Hematopoietic multipotent progenitor cell treated with erythropoietin and hydrocortisone succinate and interleukin-3 and kit ligand, for 8 days (in vitro differentiated cells): ENCODE results near the gene SYT1.
A peak's percentile ranks its signal among the peaks of the same experiment; 100 is the strongest.
"Not testable (repeated sequence)": the region's sequence is repeated elsewhere in the genome, so short reads cannot be mapped to it uniquely, and the experiment has no call there.

Source experiments
- DNase-seq: peaks from one replicate; pipeline ENCODE4 v3.0.0-alpha.2; 2015

The SYT1 gene

DNA sequence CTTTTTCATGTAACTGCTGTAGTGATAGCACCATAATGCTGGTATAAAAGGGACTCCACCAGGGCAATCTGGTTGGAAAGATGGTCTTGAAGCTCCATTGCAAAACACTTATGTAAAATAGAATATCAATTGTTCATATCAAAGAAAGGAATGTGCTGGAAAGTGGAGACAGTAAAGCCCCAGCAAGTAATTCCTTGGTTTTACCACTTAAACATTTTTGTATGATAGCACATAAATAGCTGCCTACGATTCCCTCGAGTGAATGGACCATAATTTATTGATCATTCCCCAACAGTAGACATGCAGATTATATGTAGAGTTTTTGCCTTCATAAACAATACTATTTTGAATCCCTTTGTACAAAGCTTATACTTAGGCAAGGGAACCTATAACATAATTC, 550.7 kb downstream of the SYT1 start:
- no peak for DNase-seq

DNA sequence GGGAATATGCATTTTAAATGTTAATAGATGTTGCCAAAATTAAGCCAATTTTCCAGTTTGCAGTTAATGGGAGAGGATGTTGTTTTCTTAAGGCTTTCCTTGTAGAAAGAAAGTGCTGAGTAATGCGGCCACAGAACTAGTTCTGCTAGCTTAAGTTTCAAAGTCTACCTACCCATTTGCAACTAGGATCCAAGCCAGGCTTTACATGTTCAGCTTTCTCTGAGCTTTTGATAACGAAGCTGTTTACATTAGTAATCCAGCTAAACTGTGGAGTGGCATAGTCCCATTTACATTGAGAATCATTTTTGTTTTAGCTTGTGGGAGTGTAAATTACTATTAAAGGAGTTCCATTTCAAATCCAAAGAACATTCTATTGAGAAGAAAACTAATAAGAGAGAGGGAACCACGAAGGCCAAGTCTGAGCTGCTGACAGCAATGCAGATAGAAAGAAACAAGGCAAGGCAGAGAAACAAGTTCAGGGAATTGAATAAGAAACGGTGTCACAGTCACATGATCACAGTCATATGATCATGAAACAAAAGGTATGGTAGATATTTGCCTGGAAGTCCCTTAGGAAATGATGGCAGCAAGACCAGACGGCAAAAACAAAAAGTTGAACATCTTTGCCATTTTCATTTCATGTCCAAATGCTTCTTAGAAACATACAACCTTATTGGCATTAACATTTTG, 551.3 kb downstream of the SYT1 start:
- DNase-seq: no peak

DNA sequence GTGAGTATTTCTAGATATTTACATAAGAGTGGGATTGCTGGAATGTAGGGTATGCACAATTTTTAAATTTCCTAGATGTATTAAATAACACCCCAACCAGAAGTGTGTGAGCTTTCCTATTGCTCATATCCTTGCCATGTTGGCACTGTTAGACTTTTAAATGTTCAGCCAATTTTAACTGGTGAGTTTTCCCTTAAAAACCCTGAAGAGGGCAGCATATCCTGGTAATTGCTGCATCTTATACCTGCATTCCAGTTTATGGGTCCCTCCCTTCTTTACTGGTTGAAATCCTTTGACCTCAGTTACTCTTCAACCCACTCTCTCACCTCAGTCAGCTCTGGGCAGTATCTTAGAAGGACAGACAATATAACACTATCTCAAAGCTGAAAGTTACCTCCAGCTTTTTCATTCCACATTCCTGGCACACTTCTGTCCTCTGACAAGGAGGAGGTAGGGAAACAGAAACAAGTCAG, 555.6 kb downstream of the SYT1 start:
- DNase-seq: peak; percentile 13

DNA sequence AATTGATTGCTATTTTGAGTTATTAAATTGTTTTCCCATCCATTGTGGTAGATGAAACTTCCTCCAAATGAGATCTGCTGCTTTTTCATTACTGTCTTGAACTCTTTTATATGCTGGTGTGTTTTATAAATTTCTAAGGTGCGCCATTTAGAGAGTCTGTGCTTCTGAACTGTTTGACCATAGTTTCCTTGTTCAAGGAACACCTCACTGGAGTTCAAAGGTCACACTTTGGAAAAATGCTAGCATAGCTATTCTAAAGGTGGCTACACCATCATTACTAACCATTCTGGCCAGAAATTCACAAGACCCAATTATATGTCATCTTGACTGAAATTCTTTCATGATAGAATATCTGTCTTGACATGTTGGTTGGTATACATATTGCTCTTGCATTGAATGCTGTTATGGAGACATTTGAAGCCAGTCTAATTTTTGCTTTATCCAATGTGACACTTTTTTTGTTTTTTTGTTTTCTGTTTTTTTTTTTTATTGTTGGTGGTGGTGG, 556.7 kb downstream of the SYT1 start:
- no peak for DNase-seq

DNA sequence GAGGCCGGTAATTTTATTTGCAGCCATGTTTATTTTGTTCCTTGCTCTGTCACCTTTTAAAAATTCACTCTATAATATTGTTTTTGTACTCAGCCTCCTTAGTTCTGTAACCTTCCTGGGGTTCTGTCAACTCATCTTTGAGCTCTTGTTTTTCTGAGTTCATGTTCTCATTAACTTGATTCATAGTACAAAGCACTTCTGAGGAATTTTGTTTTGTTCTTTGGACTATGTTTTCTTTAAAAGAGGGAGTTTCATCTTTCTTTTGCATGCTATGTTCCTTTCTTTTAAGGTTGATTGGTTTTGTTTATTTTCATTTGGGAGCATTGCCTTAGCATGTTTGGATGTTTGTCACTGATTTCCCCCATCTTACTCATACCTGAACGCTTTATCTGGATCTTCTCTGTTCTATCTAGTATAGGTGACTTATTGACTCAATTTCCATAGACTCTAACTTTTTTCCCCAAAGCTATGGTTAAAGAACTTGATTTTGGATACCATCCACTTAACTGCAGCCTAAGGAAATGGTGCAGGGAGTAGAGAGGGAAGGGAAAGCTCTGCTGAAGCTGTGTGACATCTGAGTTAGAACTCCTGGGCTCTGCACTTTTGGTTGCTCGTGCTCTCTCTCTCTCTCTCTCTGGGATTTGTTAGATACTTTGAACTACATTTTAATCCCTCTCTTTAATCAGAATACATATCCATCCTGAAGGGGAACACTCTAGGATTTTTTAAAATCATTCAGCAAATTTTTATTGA, 557.7 kb downstream of the SYT1 start:
- no peak for DNase-seq

DNA sequence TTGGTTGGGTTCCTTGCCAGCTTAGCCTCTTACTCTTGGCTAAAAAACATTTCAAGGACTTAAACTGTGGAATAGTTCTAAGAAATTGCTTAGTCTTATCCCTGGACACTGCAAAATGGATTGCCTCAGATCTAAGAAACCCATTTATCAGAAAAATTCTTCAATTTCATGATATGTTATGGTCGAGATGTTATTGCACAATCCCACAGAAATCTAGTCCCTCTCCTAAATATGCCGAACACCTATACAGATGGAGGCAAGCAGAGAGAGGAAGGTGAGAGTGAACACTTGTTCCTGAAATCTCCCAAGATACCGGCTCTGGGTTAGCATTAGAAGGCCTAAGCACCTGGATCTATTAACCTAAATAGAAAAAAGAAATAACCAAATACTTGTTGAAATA, 559.0 kb downstream of the SYT1 start:
- no peak for DNase-seq

DNA sequence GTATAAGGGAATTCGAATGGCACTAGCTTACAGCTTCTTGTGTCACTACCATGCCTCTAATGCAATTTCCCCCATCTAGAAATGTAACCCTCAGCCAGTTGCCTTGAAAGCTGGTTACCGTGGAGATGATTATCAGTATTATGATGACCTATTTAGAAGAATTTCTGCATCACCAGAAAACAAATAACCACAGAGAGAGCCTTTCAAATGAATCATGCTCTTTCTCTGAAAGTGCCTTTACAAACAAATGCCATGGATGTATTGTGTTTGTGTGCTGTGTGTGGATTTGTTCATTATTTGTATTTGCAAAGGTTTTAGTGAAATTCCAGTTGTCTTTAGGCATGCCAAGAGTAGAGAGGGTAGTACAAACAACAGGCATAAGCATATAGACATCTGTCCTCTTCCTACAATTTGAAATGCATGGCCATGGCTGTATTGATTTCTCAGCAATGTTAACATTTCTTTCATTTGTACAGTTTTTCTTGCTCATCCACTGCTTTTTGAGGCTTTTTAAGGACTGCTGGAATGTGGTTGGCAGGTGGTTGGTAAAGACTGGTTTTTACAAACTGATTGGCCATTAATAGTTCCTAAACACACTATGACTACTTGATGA, 559.6 kb downstream of the SYT1 start:
- no peak for DNase-seq

DNA sequence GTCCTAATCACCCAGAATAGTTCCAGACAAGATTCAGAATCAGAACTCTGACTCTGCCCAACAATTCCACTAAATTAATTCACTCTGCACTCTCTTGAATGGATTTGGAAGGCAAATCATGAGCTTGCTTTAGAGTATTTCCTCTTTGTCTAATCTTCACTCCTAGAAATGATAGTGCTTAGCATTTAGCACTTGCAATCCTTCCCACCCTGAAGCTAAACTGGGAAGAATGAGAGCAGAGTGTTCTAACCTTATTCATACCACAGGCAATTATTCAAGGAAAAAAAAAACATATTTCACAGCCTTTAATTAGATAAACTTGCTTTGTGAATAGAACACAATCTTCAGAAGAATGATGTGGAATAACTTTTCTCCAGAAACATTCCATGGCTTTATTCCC, 561.5 kb downstream of the SYT1 start:
- no peak for DNase-seq

DNA sequence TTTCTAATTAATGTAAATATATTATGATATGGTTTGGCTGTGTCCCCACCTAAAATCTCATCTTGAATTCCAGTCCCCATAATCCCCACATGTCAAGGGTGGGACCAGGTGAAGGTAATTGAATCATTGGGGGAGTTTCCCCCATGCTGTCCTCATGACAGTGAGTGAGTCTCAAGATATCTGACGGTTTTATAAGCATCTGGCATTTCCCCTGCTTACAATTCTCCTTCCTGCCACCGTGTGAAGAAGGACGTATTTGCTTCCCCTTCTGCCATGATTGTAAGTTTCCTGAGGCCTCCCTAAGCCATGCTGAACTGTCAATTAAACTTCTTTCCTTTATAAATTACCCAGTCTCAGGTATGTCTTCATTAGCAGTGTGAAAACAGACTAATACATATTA, 562.2 kb downstream of the SYT1 start:
- not testable (repeated sequence) for DNase-seq

DNA sequence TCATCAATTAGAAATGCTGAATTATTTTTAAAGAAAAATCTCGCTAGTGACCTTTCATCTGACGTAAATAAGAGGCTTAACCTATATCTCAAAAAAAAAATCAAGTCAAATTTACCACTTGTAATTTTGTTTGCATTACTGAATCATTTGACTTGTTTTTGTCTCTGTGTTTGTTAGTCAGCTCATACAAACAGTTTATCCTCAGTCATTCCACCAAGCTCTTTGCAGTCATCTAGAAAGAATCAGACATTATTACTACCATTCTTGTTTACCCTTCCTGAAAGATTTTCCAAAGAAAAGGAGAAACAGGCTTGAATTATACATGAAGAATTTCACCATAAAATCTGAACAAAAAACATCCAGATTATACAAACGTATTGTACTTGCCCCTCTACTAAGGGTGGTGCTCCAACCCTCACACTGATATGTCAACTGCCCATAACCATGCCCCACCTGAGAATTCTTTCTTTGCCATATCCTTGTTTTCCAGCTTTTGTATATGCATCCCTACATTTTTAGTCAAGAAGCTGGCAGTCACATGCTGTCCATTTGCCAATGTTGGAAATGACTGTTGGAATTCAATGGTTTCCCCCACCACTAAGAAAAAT, 569.0 kb downstream of the SYT1 start:
- DNase-seq: no peak

DNA sequence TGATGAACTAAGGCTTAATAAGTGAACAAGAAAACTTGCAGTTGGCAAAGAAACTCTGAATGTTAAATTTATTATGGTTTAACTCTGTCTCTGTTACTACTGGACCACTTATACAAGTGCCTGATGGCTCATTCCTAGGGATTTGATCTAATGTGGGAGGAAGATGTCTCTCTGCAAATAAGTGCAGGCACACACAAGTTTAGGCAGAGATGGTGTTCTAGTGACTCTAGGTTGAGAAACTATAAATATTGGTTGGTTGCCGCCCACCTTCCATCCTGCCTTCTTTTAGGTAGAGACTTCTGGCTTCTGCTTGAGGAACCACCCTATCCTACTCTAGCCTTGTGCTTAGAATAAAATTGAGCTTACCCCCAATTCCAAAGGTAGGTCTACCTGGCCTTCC, 570.0 kb downstream of the SYT1 start:
- no peak for DNase-seq

DNA sequence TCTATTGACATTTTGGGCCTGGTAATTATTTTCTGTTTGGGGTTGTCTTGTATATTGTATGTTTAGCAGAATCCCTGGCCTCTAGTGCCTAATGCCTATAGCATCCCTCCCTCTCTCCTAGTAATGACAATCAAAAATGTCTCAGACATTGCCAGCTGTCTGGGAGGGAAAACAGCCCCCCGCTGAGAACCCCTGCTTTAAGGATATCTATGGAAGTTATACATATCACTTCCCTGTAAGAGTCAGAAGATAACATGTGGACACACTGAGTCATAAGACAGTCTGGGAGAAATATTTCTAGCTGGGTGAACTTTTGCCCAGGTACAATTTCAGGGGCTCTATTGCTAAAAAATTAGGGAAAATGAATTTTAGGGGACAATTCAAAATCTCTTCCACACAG, 571.2 kb downstream of the SYT1 start:
- no peak for DNase-seq

DNA sequence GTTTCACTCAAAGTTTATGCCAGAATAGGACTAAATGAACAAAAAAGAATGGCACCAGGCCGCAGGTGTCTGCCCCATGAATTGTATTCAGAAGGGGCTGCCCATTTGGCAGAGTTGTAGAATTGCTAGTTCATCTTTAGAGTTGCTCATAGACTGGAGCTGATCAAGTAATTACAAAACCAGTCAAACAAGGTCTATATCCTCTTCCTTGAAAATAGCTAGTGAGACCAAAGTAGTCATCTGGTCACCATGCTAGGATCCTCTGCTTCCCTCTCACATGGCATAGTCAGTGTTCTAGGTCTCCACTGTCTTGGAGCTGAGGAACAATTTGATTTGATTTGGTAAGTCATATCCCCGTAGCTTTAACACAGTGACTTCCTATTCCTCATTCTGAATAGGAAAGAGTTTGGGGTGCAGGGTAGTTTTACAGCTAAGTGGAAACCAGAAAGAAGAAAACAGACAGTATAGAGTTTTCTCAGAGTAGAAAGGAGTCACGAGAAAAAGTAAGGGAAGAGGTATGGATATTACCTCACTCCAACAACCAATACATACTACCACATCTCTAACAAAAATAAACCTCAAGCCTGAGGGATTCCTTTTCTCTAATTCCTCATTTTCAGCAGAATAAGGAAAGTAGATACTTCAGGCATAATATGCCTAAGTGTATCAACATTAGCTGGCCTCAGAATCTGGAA, 574.1 kb downstream of the SYT1 start:
- no peak for DNase-seq

DNA sequence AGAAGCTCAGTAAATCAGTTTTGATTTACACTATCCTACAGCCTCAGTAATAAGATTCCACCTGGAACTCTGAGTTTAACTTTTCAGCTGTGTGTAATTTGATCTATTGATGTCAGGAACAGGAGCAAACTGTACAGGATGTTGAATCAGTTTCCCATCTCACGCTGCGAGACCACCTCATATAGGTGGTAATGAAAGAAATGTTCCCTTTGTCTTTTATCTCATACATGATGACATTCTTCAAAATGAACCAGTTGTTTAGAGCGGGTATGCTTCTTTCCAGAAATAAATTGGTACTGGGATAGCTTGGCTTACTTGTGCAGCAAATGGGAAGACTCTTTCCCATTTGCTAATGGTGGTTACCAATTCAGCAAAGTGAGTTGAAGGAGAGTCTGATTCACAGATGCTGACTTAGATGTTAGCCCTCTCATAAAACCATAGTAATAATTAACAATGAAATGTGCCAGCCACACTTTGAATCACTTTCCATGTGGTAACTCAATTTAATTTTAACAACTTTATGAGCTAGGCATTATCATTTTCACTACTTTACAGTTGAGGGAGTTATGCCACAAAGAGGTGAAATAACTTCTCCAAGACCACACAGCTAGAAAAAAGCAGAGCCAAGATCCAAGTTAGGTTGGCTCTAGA, 574.7 kb downstream of the SYT1 start:
- no peak for DNase-seq

DNA sequence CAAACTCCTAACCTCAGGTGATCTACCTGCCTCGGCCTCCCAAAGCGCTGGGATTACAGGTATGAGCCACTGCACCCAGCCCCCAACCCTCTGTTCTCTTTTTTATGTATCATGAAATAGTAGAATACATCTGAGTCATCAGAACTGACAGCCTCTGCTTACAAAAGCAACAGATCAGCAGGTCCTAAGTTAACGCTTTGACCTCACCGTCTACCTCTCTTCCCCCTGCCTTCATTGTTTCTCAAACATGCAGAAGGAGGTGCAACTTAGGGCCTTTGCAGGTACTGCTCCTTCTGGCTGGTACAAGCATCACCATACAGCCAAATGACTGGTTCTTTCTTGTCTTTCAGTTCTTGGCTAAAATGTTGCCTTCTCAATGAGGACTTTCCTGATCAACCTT, 577.0 kb downstream of the SYT1 start:
- DNase-seq: no peak

DNA sequence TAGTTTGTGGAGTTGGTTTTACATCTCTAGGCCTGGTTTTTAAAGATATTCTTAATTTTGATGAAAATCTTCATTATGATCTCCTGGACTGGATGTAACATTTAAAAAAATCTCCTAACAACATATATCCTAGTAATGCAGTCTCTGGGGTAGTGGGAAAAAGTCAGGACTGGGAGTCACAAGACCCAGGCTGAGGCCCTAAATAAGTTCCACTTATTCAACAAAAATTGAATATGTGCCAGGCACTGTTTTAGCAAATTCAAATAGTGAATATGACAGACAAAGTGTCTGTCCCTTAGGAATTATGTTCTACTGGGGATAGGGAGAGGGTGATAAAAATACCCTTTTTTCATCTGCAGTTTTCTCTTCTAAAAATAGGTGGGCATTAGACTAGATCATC, 577.8 kb downstream of the SYT1 start:
- DNase-seq: no peak

DNA sequence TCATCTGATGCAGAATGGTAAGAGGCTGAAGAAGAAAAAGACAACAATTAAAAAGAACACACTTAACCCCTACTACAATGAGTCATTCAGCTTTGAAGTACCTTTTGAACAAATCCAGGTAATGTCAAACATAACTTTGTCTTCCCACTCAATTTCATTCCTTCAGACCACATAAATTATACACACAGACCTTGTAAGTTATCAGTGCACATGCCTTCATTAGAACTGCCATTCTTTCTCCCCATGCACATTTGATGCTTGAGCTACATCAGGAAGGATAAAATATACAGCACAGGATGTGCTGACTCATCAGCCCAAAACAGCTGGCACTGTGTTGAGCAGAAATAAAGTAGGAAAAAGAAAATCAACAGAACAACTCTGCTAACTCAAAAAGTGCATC, 579.5 kb downstream of the SYT1 start:
- no peak for DNase-seq

DNA sequence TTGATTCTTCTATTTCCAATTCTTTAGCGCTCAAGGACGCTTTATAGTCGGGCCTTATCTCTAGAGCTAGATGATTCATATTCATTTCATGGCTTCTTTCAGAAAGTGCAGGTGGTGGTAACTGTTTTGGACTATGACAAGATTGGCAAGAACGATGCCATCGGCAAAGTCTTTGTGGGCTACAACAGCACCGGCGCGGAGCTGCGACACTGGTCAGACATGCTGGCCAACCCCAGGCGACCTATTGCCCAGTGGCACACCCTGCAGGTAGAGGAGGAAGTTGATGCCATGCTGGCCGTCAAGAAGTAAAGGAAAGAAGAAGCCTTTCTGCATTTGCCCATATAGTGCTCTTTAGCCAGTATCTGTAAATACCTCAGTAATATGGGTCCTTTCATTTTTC, 584.2 kb downstream of the SYT1 start:
- DNase-seq: no peak

DNA sequence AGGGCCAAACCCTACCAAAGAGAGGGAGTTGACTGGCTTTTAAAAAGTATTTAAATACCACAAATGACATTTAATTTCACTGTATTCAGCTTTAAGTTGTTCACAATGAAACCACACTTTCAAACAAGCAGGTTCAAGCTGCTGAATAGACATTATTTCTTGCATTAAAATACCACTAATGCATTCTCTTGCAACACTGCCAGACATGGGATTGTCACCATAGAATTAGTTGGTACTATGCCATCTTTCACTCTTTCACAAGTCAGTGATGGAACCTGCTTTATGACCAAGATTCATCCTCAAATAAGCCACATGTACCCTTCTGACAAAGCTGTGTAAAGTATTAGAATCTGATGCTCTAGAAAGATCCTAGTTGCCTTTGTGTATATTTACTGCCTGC, 586.8 kb downstream of the SYT1 start:
- no peak for DNase-seq

DNA sequence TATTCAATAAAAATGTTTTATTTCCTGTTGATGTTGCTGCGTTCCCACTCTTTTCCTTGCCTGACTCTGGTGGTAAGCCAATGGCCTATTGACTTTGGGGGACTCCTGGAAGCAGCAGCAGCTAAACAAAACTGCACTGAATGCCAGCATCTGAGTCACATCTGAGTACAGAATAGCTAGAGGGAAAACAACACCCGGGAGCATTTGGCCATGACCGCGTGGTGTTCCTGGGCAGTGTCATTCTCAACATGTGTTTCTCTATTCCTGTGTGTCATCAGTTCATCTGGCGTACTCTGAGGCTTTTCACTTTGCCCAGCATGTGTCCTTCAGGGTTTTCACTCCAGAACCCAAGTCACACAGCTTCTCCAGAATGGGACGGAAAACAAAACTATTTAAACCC, 587.4 kb downstream of the SYT1 start:
- DNase-seq: no peak

DNA sequence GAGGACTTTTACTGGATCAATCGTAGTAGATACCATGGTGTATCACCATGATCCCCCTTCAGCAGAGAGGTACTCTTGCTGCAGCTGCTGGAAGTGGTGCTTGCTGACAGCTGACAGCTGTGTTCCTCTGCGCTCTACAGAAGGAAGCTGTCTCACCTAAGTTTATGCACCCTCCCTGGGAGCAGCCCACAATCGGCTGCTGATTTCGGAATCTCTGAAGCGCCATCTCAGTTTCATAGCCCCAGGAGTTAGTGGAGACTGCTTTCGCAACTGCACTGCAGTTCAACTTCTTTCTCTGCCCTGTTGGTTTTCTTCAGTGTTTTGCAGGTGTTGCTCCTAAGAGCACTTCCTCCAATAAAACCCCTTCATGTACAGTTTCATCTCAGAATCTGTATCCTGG, 588.3 kb downstream of the SYT1 start:
- DNase-seq: no peak

DNA sequence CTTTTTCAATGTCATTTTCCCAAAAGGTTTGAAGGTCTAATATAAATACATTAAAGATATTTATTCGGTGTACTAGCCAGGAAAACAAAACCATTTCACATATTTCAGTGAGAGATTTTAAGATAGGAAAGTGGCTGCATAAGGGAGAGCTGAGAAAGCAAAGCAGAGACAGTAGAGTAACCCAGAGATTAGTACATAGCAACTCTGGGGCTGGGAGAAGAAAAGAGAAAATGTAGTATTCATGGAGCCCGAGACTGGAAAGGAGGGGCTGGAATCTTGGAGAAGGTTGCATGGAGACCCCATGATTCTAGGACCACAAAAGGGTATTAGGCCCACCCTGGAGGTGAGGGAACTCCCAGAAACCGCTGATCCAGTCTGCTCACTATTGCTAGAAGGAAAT, 589.2 kb downstream of the SYT1 start:
- no peak for DNase-seq
